NCI-H1417 (cell line): ENCODE measurements around the gene IFNL2.
"Not testable (repeated sequence)": the region's sequence is repeated elsewhere in the genome, so short reads cannot be mapped to it uniquely, and the experiment has no call there.

Experiments
- DNase-seq, 3 experiments: peaks; one replicate each; lab custom pipeline; 2025; lab: John Stamatoyannopoulos, UW

IFNL2 gene

GRCh38 chr19:39253374-39254149, 14.6 kb upstream of the IFNL2 start:
- DNase-seq: no peak

GRCh38 chr19:39254531-39255345, 13.5 kb upstream of the IFNL2 start:
- no peak for DNase-seq

DNA sequence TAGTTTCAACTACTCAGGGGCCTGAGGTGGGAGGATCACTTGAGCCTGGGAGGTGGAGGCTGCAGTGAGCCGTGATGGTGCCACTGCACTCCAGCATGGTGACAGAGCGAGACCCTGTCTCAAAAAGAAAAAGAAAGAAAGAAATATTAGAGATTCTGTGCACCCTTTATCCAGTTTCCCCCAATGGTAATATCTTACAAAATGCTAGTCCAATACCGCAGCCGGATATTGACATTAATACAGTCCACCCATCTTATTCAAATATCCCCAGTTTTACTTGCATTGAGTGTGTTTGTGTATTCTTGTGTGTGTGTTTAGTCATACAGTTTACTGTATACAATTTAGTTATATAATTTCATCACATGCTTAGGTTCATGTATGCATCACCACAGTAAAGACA, 11.0 kb upstream of the IFNL2 start:
- no peak for DNase-seq

DNA sequence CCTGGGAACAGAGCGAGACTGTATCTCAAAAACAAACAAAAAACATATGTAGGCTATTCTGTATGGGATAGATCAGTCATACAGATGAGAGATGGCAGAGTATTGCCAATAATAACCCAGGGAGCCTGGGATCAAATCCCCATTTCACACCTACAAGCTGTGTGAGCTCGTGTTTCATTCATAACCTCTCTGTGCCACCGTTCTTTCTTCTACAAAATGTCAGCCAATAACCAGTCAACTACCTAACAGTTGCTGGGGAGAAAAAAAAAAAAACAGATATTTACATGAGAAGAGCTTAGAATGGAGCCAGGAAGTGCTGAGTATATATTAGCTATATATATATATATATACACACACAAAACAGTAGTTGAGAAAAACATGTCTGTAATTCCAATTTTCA, 6.5 kb upstream of the IFNL2 start:
- DNase-seq: no peak

GRCh38 chr19:39262496-39262895, 5.7 kb upstream of the IFNL2 start:
- DNase-seq: no peak

GRCh38 chr19:39263912-39264305, 4.3 kb upstream of the IFNL2 start:
- peak in 2 of 3 experiments; percentile 15 to 23 for DNase-seq

DNA sequence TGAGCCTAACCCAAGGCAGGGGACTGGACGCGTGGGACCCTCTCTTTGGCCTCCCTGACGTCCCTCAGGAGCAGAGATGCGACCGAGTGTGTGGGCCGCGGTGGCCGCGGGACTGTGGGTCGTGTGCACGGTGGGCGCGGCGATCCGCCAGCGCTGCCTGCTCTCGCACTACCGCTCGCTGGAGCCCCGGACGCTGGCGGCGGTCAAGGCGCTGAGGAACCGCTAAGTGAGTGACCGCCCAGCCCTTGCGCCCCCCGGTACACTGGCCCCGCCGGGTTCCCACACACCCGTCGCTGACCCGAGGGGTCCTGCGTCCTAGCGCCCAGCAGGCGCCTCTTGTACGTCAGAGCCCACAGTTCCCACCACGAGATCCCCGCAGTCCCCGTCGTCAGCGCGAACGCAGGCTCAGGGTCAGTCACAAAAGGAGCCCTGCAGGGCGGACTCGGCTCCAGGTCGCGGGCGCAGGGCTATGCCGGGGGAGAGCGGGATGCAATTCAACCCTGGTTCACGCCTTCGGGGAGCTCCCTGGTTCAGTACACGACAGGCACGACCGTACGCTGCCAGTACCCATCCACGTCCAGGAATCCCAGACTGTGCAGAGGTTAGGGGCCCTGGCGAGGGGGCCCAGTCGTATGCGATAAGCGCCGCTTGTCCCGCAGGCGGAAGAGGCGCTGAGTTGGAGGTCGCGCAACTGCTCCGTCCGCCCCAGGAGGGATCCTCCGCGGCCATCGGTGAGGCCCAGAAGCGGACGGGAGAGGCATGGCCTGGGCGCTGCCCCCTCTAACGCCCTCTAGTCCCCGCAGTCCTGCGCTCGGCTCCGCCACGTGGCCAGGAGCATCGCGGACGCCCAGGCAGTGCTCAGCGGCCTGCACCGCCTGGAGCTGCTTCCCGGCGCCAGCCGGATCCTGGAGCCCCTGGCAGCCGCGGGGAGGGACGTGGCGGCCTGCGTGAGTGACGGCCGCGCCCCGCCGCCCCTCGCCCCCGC, 3.6 kb upstream of the IFNL2 start:
- DNase-seq: peak in 2 of 3 experiments; percentile 61 to 66

DNA sequence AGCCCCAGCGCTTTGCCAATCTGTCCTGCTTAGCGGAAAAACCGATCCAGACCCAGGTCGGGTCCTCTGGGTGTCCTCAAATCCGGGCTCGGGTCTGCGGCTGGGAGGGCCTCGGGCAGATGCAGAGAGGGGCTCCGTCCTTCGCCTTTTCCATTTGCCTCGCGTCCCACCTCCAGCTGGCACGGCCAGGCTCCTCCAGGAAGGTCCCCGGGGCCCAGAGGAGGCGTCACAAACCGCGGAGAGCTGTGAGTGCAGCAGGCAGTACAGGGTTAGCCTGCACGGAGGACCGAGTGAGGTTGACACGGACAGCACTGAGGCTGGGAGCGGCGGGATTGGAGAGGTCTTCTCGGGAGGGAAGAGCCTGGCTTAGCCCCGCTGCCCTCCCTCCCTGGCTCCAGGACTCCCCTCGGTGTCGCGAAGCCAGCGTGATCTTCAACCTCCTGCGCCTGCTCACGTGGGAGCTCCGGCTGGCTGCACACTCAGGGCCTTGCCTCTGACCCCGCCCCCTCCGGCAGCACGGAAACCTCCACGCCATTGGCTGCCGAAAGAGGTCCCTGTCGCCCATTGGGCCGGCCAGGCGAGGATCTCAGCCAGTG, 2.8 kb upstream of the IFNL2 start:
- DNase-seq: peak in 2 of 3 experiments; percentile 74 to 78

GRCh38 chr19:39268531-39269223, 481 bp downstream of the IFNL2 start:
- DNase-seq: not testable (repeated sequence)

DNA sequence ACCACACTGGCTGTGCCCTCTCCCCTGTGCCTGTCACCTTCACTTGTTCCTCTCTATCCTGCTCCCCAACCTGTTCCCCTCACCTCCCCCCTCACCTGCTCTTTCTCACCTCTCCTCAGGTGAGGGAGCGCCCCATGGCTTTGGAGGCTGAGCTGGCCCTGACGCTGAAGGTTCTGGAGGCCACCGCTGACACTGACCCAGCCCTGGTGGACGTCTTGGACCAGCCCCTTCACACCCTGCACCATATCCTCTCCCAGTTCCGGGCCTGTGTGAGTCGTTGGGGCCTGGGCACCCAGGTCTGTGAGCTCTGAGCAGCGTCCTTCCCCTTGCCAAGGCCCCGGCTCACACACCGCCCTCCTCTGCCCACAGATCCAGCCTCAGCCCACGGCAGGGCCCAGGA, 1.2 kb downstream of the IFNL2 start:
- not testable (repeated sequence) for DNase-seq

GRCh38 chr19:39270036-39270871, 2.1 kb downstream of the IFNL2 start:
- peak in 1 of 3 experiments; percentile 43 for DNase-seq

- DNase-seq: not testable (repeated sequence)
Measured at GRCh38 chr19:39273859-39274258, 5.7 kb downstream of the IFNL2 start.

DNA sequence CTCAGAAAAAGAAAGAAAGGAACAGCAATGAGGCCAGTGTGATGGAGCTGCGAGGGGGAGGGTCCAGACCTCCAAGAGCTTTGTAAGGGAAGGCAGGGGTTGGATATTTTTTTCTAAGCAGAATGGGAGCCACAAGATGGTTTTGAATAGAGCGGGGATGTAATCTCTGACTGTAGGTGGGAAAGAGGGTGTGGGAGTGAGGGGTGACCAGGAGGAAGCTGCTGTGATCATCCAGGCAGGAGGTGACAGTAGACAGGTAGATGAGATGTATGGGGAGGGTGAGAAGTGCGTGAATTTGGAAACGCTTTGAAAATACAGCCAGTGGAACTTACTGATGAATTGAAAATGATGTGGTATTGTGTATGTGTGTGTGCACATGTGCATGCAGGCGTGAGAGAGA, 7.4 kb downstream of the IFNL2 start:
- DNase-seq: no peak

DNA sequence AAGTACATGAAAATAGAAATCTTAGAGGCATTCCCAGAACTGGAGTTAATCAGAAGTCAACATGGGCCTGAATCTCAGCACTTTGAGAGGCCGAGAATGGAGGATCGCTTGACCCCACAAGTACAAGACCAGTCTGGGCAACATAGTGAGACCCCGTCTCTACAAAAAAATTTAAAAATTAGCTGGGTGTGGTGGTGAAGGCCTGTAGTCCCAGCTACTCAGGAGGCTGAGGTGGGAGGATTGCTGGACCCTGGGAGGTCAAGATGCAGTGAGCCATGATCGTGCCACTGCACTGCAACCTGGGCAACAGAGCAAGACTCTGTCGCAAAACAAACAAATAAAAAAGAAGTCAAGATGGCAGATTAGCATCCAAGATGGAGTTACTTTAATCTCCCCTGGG, 8.5 kb downstream of the IFNL2 start:
- DNase-seq: no peak

DNA sequence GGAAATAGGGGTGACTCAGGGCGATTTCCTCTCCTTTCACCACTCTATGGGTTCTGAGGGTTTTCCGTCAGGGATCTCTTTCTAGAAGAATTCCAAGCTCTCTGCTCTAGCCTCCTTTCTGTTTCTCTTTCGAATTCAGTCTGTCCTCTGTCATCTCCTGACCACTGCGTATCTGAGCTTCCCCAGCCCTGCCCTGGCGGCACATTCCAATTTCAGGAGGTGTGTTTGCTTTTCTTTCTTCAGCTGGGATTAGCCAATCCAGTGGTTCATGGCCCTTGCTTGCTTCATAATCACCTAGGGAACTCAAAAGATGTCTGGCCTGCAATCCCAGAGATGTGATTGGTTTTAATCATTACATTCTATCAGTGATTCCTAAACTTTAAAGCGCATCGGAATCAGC, 9.4 kb downstream of the IFNL2 start:
- DNase-seq: no peak

DNA sequence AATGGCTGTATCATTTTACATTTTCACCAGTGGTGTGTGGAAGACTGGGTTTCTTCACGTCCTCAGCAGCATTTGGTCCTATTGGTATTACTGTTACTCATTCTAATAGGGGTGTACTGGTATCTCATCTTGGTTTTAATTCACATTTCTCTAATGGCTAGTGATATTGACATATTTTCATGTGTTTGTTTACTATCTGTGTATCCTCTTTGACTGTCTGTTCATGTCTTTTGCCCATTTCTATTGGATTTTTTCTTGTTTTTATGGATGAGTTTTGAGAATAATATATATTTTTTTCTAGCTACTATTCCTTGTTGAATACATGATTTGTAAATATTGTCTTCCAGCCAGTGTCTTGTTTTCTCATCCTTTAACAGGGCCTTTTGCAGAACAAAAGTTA, 13.8 kb downstream of the IFNL2 start:
- no peak for DNase-seq

GRCh38 chr19:39284032-39284431, 15.8 kb downstream of the IFNL2 start:
- no peak for DNase-seq

DNA sequence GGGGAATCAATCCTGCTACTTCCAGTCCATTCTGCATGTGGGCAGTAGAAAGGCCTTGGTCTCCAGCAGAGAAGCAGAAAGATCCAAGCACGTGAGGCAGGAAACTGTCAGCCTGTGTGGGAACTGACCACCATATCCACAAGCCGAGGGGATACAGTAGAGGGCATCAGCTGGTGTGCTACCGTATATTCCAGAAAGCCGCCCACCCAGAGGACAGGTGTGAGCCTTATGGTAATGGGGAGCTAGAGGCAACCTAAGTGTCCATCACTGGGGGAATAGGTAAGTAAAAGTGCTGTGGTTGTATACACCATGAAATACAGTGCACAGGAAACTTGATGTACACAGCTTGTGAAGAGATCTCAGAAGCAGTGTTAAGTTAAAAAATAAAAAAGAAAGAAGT, 25.2 kb downstream of the IFNL2 start:
- DNase-seq: no peak

DNA sequence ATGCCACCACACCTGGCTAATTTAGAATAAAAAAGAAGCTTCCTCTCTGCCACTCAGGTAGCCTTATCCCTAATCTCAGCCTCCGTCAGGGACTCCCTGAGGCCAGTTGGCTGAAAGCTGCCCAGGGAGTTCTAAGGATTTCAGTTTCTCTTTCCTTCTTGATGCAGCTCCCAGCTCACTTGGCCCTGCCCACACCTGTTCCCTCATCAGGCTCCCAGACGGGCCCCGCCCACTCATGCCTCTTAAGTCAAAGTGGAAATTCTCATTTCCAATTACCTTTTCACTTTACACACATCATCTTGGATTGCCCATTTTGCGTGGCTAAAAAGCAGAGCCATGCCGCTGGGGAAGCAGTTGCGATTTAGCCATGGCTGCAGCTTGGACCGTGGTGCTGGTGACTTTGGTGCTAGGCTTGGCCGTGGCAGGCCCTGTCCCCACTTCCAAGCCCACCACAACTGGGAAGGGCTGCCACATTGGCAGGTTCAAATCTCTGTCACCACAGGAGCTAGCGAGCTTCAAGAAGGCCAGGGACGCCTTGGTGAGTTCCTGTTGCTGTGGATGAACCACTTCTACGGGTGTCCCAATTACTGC, 28.0 kb downstream of the IFNL2 start, which contains the start of gene IFNL1:
Gene IFNL1, plus strand, starts transcription at position 353 of the 591 bp plus-strand sequence. Its CDS starts 15 bp downstream, at position 368.
- DNase-seq: no peak
